Measurements from ENCODE around the gene STAG3. TPM values are rescaled to one million over a fixed set of nuclear protein-coding genes. Genes with fewer than 3 reads are reported as not detected.
A peak's percentile ranks its signal among the peaks of the same experiment; 100 is the strongest.
"Not testable (repeated sequence)": the region's sequence is repeated elsewhere in the genome, so short reads cannot be mapped to it uniquely, and the experiment has no call there.

STAG3 gene
- total RNA-seq, 2 donors from 2014 or later: 4.0 to 4.8 TPM

DNA sequence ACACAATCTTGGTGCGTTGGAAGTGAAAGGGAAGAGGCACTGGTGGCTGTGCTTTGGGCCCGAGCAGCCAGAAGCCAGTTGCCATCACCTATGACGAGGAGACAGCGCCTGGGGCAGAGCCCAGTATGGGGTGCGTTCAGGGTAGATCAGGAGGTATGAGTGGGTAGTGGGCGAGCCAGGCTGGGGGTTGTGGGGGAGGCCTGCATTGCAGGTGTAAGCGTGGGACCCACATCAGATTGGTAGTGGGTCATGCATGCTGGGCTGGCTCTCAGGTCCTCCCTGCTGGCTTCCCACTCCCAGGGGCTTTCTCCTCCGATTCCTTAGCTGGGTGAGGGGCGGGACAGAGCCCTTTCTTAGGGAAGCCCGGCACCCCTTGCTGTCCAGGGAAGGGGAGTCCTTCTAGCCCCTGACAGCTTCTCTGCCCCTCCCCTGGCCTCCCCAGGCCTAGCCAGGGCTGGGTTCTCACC lies 41.6 kb downstream of the STAG3 start:
- no peak for ATAC-seq
- H3K27ac Mint-ChIP-seq: peak overlapping the region; percentile 96
- no peaks in the 10 kb centered on the region for H3K9me3 ChIP-seq (ENCODE audit: control insufficient read depth, low read length, poor library complexity, severe bottlenecking)
- no peaks in the 10 kb centered on the region for H3K27me3 Mint-ChIP-seq
- DNase-seq: no peak
- peak overlapping the region; percentile 96 for H3K4me3 Mint-ChIP-seq
- H3K36me3 Mint-ChIP-seq (ENCODE audit: low read depth): peaks cover 4% of the 10 kb centered on the region
- peaks cover 40% of the 10 kb centered on the region for H3K4me1 Mint-ChIP-seq

GRCh38 chr7:100219801-100220585 lies 42.3 kb downstream of the STAG3 start, which contains the start of gene PVRIG:
Gene PVRIG, plus strand, starts transcription at chr7:100219949. Its CDS starts 22 bp downstream, at chr7:100219971.
- Mint-ChIP-seq H3K27ac (peak within 1 kb of the TSS; percentile 96), H3K4me1 (peaks cover 40% of the 10 kb centered on the region), H3K4me3 (peak within 1 kb of the TSS; percentile 96)
- peak; percentile 31 for ATAC-seq
- not testable (repeated sequence) for H3K27me3 Mint-ChIP-seq; DNase-seq; H3K9me3 ChIP-seq (ENCODE audit: control insufficient read depth, low read length, poor library complexity, severe bottlenecking); H3K36me3 Mint-ChIP-seq (ENCODE audit: low read depth)

DNA sequence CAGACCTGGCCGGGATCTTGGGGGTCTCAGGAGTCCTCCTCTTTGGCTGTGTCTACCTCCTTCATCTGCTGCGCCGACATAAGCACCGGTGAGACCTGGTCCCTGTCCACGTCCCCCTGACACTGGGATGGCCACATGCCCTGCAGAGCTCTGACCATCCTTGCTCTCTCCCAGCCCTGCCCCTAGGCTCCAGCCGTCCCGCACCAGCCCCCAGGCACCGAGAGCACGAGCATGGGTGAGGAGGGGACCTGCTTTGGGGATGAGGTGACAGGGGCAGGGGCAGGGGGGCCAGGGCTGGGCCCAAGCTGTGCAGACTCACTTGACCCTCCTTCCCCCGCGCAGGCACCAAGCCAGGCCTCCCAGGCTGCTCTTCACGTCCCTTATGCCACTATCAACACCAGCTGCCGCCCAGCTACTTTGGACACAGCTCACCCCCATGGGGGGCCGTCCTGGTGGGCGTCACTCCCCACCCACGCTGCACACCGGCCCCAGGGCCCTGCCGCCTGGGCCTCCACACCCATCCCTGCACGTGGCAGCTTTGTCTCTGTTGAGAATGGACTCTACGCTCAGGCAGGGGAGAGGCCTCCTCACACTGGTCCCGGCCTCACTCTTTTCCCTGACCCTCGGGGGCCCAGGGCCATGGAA lies 43.0 kb downstream of the STAG3 start:
- ATAC-seq: no peak
- H3K27me3 Mint-ChIP-seq: no peaks in the 10 kb centered on the region
- peaks cover 4% of the 10 kb centered on the region for H3K36me3 Mint-ChIP-seq (ENCODE audit: low read depth)
- DNase-seq: no peak
- peak overlapping the region; percentile 96 for H3K4me3 Mint-ChIP-seq
- H3K9me3 ChIP-seq (ENCODE audit: control insufficient read depth, low read length, poor library complexity, severe bottlenecking): no peaks in the 10 kb centered on the region
- H3K4me1 Mint-ChIP-seq: peaks cover 40% of the 10 kb centered on the region
- H3K27ac Mint-ChIP-seq: peak overlapping the region; percentile 96

DNA sequence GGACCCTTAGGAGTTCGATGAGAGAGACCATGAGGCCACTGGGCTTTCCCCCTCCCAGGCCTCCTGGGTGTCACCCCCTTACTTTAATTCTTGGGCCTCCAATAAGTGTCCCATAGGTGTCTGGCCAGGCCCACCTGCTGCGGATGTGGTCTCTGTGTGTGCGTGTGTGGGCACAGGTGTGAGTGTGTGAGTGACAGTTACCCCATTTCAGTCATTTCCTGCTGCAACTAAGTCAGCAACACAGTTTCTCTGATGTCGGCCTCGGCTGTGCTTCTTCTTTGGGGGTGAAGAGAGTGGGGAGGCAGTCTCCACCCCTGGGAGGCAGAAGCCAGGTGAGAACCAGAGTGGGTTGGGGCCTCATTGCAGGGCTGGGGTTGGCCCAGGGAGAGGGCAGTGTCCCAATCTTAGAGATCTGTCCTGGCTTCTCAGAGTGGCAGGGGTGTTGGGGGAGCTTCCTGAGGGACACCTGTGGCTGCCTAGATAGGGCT lies 43.6 kb downstream of the STAG3 start:
- no peaks in the 10 kb centered on the region for H3K27me3 Mint-ChIP-seq
- no peaks in the 10 kb centered on the region for H3K9me3 ChIP-seq (ENCODE audit: control insufficient read depth, low read length, poor library complexity, severe bottlenecking)
- ATAC-seq (peak; percentile 74), DNase-seq (peak; percentile 47 to 61 (median 58))
- H3K4me1 Mint-ChIP-seq: peaks cover 42% of the 10 kb centered on the region
- H3K27ac Mint-ChIP-seq: peak overlapping the region; percentile 96
- H3K36me3 Mint-ChIP-seq (ENCODE audit: low read depth): peaks cover 4% of the 10 kb centered on the region
- peak overlapping the region; percentile 96 for H3K4me3 Mint-ChIP-seq

DNA sequence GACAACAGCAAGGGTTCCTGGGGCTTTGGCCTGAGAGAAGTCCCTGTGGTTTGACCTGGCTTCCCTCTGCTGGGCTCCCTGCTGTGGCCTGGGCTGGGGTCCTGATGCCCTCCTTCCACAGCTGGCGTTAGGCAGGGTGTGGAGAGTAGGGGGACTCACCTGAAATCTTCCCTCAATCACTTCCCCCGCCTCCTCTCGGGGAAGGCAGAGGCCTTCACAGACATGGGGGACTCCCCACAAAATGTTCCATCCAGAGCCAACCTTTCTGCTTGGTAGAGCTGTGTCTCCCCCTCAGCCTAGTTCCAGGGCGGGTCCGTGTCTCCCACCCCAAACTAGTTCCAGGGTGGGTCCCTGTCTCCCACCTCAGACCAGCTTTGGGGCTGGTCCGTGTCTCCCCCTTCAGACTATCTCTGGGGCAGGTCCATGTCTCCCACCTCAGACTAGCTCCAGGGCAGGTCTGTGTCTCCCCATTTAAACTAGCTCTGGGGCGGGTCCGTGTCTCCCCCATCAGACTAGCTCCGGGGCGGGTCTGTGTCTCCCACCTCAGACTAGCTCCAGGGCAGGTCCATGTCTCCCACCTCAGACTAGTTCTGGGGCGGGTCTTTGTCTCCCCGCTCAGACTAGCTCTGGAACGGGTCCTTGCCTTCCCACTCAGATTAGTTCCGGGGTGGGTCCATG lies 44.2 kb downstream of the STAG3 start:
- peak in 1 of 3 donors; percentile 22 for DNase-seq
- H3K4me1 Mint-ChIP-seq: peaks cover 42% of the 10 kb centered on the region
- no peak for ATAC-seq
- no peaks in the 10 kb centered on the region for H3K27me3 Mint-ChIP-seq
- H3K36me3 Mint-ChIP-seq (ENCODE audit: low read depth): peaks cover 4% of the 10 kb centered on the region
- H3K4me3 Mint-ChIP-seq: peak overlapping the region; percentile 96
- peak overlapping the region; percentile 96 for H3K27ac Mint-ChIP-seq
- H3K9me3 ChIP-seq (ENCODE audit: control insufficient read depth, low read length, poor library complexity, severe bottlenecking): no peaks in the 10 kb centered on the region

DNA sequence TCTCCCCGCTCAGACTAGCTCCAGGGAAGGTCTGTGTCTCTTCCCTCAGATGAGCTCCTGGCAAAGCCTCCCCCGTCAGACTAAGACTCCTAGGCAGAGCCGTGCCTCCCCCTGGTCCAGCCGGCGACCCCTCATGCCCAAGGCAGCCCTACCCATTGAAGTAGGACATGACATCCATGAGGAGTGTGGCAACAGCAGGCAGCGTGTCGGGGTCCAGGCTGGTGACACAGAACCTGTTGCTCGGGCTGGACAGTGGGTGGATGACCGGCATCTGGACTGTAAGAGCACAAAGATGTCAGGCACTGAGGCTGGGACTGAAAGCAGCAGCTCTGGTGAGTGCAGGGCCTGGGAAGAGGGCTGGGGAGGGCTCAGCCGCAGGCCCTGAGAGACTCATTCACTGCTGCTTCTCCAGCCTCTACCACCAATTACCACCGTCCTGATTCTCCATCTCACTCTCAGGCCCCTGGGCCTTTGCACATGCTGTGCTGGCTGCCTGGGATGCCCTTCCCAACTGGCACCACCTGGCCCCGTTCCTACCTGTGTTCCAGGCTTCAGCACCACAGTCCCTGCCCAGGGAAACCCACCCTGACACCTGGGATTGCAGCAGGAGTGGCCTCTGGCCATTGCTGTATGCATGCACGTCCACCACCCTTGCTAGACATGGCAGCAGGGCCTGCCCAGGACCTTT lies 44.9 kb downstream of the STAG3 start:
- no peak for ATAC-seq
- peaks cover 37% of the 10 kb centered on the region for H3K4me1 Mint-ChIP-seq
- no peaks in the 10 kb centered on the region for H3K27me3 Mint-ChIP-seq
- H3K4me3 Mint-ChIP-seq: peak overlapping the region; percentile 96
- peak overlapping the region; percentile 96 for H3K27ac Mint-ChIP-seq
- H3K36me3 Mint-ChIP-seq (ENCODE audit: low read depth): peaks cover 4% of the 10 kb centered on the region
- DNase-seq: no peak
- no peaks in the 10 kb centered on the region for H3K9me3 ChIP-seq (ENCODE audit: control insufficient read depth, low read length, poor library complexity, severe bottlenecking)

DNA sequence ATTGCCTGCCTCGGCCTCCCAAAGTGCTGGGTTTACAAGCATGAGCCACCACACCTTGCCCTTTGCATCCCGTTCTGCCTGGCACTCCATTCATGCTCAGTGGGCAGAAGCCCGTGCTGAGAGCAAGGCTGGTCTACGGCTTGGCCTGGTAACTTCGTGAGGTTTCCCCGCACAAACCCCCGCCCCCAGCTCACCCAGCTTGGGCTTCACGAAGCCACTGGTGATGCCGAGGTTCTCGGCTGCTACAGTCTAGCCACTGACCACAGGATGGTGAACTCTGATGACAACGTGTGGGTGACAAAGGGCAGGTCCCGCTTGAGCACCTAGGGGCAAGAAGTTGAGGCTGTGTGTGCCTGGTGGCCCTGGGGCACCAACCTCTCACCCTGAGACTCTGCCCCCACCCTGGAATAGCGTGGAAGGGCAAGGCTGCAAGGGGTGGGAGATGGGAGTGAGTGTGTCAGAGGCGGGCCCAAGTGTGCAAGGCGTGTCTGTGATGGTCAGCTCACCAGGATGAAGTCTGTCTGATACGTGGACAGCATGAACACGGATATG lies 45.7 kb downstream of the STAG3 start:
- H3K4me1 Mint-ChIP-seq: peaks cover 37% of the 10 kb centered on the region
- not testable (repeated sequence) for H3K9me3 ChIP-seq (ENCODE audit: control insufficient read depth, low read length, poor library complexity, severe bottlenecking); DNase-seq; H3K27me3 Mint-ChIP-seq; H3K36me3 Mint-ChIP-seq (ENCODE audit: low read depth); ATAC-seq
- peak overlapping the region; percentile 96 for H3K27ac Mint-ChIP-seq
- H3K4me3 Mint-ChIP-seq: peak overlapping the region; percentile 39

GRCh38 chr7:100224891-100225290 lies 47.2 kb downstream of the STAG3 start:
- DNase-seq; H3K4me3 Mint-ChIP-seq; H3K36me3 Mint-ChIP-seq (ENCODE audit: low read depth); H3K27me3 Mint-ChIP-seq; ATAC-seq; H3K9me3 ChIP-seq (ENCODE audit: control insufficient read depth, low read length, poor library complexity, severe bottlenecking): not testable (repeated sequence)
- Mint-ChIP-seq H3K27ac (peak overlapping the region; percentile 96), H3K4me1 (peaks cover 27% of the 10 kb centered on the region)

GRCh38 chr7:100234660-100235317 lies 57.1 kb downstream of the STAG3 start:
- ATAC-seq; H3K27me3 Mint-ChIP-seq; H3K27ac Mint-ChIP-seq; H3K4me1 Mint-ChIP-seq; H3K4me3 Mint-ChIP-seq; H3K36me3 Mint-ChIP-seq (ENCODE audit: low read depth); H3K9me3 ChIP-seq (ENCODE audit: control insufficient read depth, low read length, poor library complexity, severe bottlenecking); DNase-seq: not testable (repeated sequence)

DNA sequence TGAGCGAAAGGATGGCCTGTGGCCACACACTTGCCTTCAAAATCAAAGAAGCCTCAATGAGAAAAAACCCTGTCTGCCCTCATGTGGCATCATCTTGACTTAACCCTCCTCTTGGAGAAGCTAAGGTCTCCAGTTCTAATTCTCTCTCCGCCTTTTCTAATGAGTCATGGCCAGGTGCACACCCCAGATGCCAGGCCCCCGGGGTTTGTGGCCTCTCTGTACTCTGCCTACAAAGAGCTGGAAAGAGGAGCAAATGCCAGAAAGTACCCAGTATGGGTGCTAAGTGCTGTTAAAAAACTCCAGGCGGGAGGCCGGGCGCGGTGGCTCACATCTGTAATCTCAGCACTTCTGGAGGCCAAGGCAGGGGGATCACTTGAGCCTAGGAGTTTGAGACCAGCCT lies 62.3 kb downstream of the STAG3 start:
- not testable (repeated sequence) for DNase-seq; H3K4me3 Mint-ChIP-seq; ATAC-seq; H3K27ac Mint-ChIP-seq; H3K9me3 ChIP-seq (ENCODE audit: control insufficient read depth, low read length, poor library complexity, severe bottlenecking); H3K36me3 Mint-ChIP-seq (ENCODE audit: low read depth); H3K27me3 Mint-ChIP-seq
- peaks cover 16% of the 10 kb centered on the region for H3K4me1 Mint-ChIP-seq

- DNase-seq; H3K36me3 Mint-ChIP-seq (ENCODE audit: low read depth); H3K27me3 Mint-ChIP-seq; H3K4me3 Mint-ChIP-seq; H3K9me3 ChIP-seq (ENCODE audit: control insufficient read depth, low read length, poor library complexity, severe bottlenecking); H3K27ac Mint-ChIP-seq: not testable (repeated sequence)
- ATAC-seq: peak; percentile 51
- H3K4me1 Mint-ChIP-seq: peaks cover 19% of the 10 kb centered on the region
Measured at GRCh38 chr7:100243385-100243784, 65.7 kb downstream of the STAG3 start.

DNA sequence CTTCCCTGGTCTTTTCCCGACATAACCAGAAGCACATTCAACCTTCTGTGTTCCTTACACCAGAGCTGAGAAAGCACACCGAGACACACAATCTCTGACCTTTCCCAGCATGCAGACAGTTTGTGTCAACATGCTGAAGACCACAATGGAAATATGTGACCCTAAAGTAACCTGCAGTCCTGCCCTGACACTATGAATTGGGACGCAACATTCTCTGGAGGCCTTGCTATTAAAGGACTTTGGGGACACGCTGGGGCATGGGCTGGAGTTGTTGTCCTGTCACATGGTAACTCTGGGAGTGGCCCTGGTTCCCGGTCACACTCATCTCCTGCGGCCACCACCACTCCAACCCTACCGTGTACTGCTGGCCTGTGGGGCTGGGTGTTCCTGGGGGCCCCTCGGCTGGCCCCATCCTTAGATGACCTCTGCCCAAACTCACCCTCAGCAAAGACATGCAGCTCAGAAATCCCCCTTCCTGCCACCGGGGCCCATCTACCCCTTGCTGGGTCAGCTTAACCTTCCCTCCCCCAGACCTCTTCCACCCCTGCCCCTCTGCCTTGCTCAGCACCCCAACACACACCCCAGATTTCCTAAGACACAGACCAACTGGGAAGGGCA lies 67.4 kb downstream of the STAG3 start:
- not testable (repeated sequence) for H3K36me3 Mint-ChIP-seq (ENCODE audit: low read depth); ATAC-seq; H3K9me3 ChIP-seq (ENCODE audit: control insufficient read depth, low read length, poor library complexity, severe bottlenecking); H3K27ac Mint-ChIP-seq; DNase-seq; H3K4me3 Mint-ChIP-seq; H3K27me3 Mint-ChIP-seq
- H3K4me1 Mint-ChIP-seq: peaks cover 12% of the 10 kb centered on the region

All from T-helper 17 cell (primary cell).